ENCODE measurements around the gene MLX. TPM values are rescaled to one million over a fixed set of nuclear protein-coding genes. Genes with fewer than 3 reads are reported as not detected.
A peak's percentile ranks its signal among the peaks of the same experiment; 100 is the strongest.

The MLX gene
- total RNA-seq, 2 donors from 2014 or later, result 51.3 to 55.3 TPM

- intact Hi-C loops (cut with DNase I), result no loop called here
- no peak for DNase-seq
- ATAC-seq, result no peak
Observed at GRCh38 chr17:42566215-42566882, 551 bp upstream of the MLX start.

- DNase-seq (no peak), ATAC-seq (no peak)
- intact Hi-C loops (cut with DNase I), result no loop called here
Observed at GRCh38 chr17:42568341-42569111, 1.6 kb downstream of the MLX start.

DNA sequence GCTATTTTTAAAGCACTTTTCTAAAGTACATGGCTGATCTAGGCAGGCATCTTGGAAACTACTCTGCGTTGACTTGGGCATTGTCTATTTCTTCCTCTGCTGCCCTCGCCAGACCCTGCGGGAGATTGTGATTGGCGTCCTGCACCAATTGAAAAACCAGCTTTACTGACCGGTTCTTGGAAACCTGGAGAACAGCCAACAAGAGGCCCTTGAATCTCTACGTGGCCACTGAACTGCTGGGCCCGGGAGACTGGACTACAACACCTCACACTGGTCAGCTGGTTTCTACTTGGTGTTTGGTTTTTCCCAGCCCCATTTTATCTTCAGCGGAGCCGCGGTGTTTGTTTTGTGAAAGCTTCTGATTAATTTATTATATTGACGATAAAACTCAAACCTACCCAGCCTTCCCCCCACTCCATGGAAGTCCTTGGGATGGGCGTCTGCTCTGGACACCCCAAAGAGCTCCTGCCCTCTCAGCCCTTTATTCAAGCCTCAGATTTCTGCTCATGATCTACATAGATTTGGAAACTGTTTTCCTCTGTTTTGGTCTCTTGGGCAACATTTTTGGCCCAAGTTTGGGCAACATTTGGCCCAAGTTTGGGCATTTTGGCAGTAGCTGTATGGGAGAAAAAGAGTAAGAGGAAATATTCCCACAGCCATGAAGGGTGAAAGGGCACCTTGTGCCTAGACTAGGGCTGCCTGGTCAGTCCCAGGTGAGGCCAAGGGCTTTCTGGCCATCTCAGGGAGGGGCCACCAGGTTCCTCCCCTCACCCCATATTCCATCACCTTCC, 4.7 kb downstream of the MLX start:
- intact Hi-C loops (cut with DNase I), result loop anchor here in 1 of 2 donors (10.0 kb wide), 1 partner anchor 103 kb away; the partner anchor contains the start of gene PLEKHH3

DNA sequence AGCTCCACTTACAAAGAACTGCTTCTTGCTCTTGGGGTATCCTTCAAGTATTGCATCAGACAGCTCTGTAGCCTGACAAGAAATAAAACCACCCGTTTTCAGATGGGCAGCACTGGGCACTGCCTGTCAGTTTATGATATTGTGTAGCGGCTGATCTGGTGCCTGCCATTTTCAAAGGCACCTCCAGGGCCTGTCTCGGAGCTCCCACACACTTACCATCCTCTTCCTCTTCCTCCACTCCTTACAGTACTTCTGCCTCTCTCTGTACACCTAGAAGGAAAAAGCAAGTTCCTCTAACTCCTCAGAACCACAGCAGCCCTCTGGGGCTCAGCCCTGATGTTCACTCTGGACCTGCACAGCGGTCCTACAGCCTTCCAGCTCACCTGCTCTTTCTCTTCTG, 6.2 kb downstream of the MLX start:
- intact Hi-C loops (cut with DNase I), result loop anchor here in 1 of 2 donors (10.0 kb wide), 1 partner anchor 102 kb away; the partner anchor contains the start of gene PLEKHH3
- DNase-seq (no peak), ATAC-seq (no peak)

More for the DNA sequence above, 4.7 kb downstream of the MLX start:
- no peak for DNase-seq
- ATAC-seq, result no peak

DNA sequence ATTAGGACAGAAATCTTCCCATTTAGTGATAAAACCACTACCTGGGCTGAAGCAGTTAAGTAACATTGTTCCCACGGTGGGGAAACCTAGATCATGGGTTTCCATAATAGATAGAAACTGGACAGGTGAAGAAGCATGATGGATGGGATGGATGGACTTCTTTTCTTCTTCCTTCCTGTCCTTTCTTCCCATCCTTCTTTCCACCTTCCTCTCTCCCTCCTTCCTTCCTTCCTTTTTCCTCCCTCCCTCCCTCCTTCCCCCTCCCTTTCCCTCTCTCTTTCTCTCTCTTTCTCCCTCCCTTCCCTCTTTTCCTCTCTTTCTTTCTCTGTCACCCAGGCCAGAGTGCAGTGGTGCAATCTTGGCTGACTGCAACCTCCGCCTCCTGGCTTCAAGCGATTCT, 7.6 kb downstream of the MLX start:
- ATAC-seq (no peak), DNase-seq (no peak)
- intact Hi-C loops (cut with DNase I), result loop anchor here in 1 of 2 donors (10.0 kb wide), 1 partner anchor 100 kb away; the partner anchor contains the start of gene PLEKHH3

- no peak for DNase-seq
- intact Hi-C loops (cut with DNase I), result loop anchor here (5.0 to 10.0 kb wide), 2 partner anchors 98 to 185 kb away; partner anchors contain the start of genes PLEKHH3 (in 1 of the 2) and RAMP2 (in 1 of the 2)
- no peak for ATAC-seq
Observed at GRCh38 chr17:42577140-42577531, 10.2 kb downstream of the MLX start.

- DNase-seq, result peak; percentile 97
- intact Hi-C loops (cut with DNase I), result loop anchor here (2.0 to 10.0 kb wide), 3 partner anchors 31 to 185 kb away; partner anchors contain the start of genes PLEKHH3 (in 1 of the 2), RAMP2 (in 1 of the 2), RETREG3 (in 1 of the 2) and TUBG1 (in 1 of the 2)
- peak; percentile 96 for ATAC-seq
Observed at GRCh38 chr17:42577532-42578281, 10.8 kb downstream of the MLX start, which contains the start of gene PSMC3IP. Gene PSMC3IP, minus strand, starts transcription at chr17:42577729. Its CDS starts 43 bp downstream, at chr17:42577686.

GRCh38 chr17:42578282-42578869, 11.5 kb downstream of the MLX start:
- intact Hi-C loops (cut with DNase I), result loop anchor here (2.0 to 10.0 kb wide), 3 partner anchors 30 to 184 kb away; partner anchors contain the start of genes PLEKHH3 (in 1 of the 2), RAMP2 (in 1 of the 2), RETREG3 (in 1 of the 2) and TUBG1 (in 1 of the 2)
- ATAC-seq (peak; percentile 81 to 83), DNase-seq (peak; percentile 71)

DNA sequence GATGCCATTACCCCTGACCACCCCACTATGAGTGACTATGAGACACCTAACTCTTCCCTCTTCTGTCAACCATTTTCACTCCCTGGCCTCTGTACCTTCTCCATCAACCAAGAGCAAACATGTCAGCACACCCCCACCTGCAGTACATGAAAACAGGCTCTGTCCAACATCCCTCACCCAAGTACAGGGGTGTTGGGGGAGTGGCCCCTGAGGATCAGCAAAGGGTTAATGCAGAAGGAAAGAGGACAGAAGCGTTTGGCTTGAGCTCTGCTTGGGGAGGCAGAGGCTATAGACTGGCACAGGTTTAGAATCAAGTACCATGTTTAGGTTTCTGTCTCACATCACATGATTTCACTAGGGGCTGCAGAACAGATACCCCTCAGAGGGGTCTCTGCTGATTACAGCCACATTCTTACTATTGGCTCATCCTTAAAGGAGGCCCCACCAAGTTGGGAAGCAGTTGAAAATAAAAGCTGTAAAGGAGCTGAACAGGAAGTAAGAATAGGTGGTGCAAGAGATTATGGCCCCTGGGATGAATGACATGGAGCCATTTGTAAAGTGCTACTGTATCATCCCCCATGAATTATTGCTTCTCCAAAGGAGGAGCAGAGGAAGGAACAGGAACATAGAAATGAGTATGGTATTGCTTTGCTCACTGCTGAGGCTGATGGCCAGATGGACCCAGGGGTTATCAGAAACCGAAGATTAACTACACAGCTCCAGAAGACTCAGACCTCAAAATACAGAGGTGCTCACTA, 13.1 kb downstream of the MLX start:
- ATAC-seq, result no peak

GRCh38 chr17:42581744-42582270, 14.9 kb downstream of the MLX start:
- DNase-seq (no peak), ATAC-seq (no peak)
- intact Hi-C loops (cut with DNase I), result loop anchor here in 1 of 2 donors (10.0 kb wide), 1 partner anchor 103 kb away; the partner anchor contains the start of genes CCR10 and CNTNAP1

More for the DNA sequence above, 13.1 kb downstream of the MLX start:
- DNase-seq, result no peak
- intact Hi-C loops (cut with DNase I), result loop anchor here (2.0 to 10.0 kb wide), 4 partner anchors 29 to 182 kb away; partner anchors contain the start of genes CCR10 (in 1 of the 2), CNTNAP1 (in 1 of the 2), PLEKHH3 (in 1 of the 2) and RAMP2 (in 1 of the 2)

GRCh38 chr17:42584880-42585279, 18.0 kb downstream of the MLX start:
- intact Hi-C loops (cut with DNase I), result loop anchor here in 1 of 2 donors (10.0 kb wide), 1 partner anchor 100 kb away; the partner anchor contains the start of genes CCR10 and CNTNAP1
- DNase-seq (no peak), ATAC-seq (no peak)

GRCh38 chr17:42585353-42585752, 18.5 kb downstream of the MLX start:
- DNase-seq (no peak), ATAC-seq (peak in 1 of 2 donors; percentile 87)
- intact Hi-C loops (cut with DNase I), result loop anchor here in 1 of 2 donors (10.0 kb wide), 1 partner anchor 99 kb away; the partner anchor contains the start of genes CCR10 and CNTNAP1

- no peak for ATAC-seq
- intact Hi-C loops (cut with DNase I), result loop anchor here in 1 of 2 donors (10.0 kb wide), 1 partner anchor 98 kb away; the partner anchor contains the start of genes CCR10 and CNTNAP1
- no peak for DNase-seq
Observed at GRCh38 chr17:42586514-42587230, 19.8 kb downstream of the MLX start.

- intact Hi-C loops (cut with DNase I), result no loop called here
- DNase-seq (no peak), ATAC-seq (no peak)
Observed at GRCh38 chr17:42590886-42591285, 24.0 kb downstream of the MLX start.

DNA sequence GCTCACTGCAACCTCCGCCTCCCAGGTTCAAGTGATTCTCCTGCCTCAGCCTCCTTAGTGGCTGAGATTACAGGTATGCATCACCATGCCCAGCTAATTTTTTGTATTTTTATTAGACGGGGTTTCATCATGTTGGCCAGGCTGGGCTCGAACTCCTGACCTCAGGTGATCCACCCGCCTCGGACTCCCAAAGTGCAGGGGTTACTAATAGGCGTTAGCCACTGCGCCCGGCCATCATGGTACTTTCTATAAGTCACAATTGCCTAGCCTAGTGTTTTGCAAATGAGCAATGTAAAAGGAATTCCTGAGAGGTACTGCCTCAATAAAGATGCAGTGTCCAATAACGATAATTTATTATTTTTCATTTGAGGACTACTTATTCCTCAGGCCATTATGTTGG, 24.5 kb downstream of the MLX start:
- DNase-seq, result no peak
- ATAC-seq, result no peak
- intact Hi-C loops (cut with DNase I), result no loop called here

DNA sequence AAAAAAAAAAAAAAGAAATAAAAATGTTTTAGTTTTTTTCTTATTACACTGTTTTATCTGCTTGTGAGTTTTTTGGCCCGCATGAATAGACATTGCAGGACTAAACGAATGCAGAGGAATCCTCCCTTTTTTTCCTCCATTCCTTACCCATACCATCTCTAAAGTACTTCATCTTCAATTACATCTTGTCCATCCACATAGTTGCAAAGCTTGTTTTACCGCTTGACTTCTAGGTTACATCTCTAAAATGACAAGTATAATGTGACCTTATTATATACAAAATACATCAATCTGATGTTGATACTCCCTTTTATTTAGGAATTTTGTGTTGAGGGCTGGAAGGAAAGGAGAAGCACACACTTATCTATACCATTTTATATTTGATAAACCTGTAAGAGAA, 29.5 kb downstream of the MLX start:
- no peak for ATAC-seq
- no peak for DNase-seq
- intact Hi-C loops (cut with DNase I), result no loop called here

Data from left cardiac atrium (tissue), 4 donors.